Endodermal cell (in vitro differentiated cells): ENCODE data around the gene SLC27A6. TPM values are rescaled to one million over a fixed set of nuclear protein-coding genes. Genes with fewer than 3 reads are reported as not detected.

Experiments
- DNase-seq: peaks from one replicate; pipeline ENCODE4 v3.0.0-alpha.2; 2017
- H3K27ac ChIP-seq: 2 replicates; pipeline ENCODE4 v1.5.1; 2013; ENCODE audit warnings: mild to moderate bottlenecking, low read depth, low read length, moderate library complexity
- H3K27me3 ChIP-seq: 2 replicates; pipeline ENCODE4 v1.6.1; 2013; ENCODE audit warnings: mild to moderate bottlenecking, low read length, moderate library complexity; ENCODE audit not compliant: insufficient read depth, control insufficient read depth, poor library complexity, severe bottlenecking
- H3K36me3 ChIP-seq: 2 replicates; pipeline ENCODE4 v1.7.0; 2013; ENCODE audit warnings: mild to moderate bottlenecking, low read length, moderate library complexity; ENCODE audit not compliant: control insufficient read depth, insufficient read depth
- H3K4me1 ChIP-seq: one replicate; pipeline ENCODE4 v1.7.0; 2013; ENCODE audit warnings: low read length; ENCODE audit not compliant: control insufficient read depth, insufficient read depth
- H3K4me3 ChIP-seq: 2 replicates; pipeline ENCODE4 v1.5.1; 2013; ENCODE audit warnings: mild to moderate bottlenecking, low read length, moderate library complexity
- H3K9ac ChIP-seq: 2 replicates; pipeline ENCODE4 v1.6.1; 2013; ENCODE audit warnings: mild to moderate bottlenecking, low read length, moderate library complexity; ENCODE audit not compliant: poor library complexity, severe bottlenecking; ENCODE audit errors: extremely low read depth
- H3K9me3 ChIP-seq: 2 replicates; pipeline ENCODE4 v1.6.1; 2013; ENCODE audit warnings: mild to moderate bottlenecking, low read length, moderate library complexity; ENCODE audit not compliant: control insufficient read depth
- H3K27ac Mint-ChIP-seq: 2 replicates; pipeline ENCODE4 v1.8.0; 2020; ENCODE audit warnings: mixed read lengths
- H3K27me3 Mint-ChIP-seq: 2 replicates; pipeline ENCODE4 v1.8.0; 2021; ENCODE audit warnings: mild to moderate bottlenecking, mixed read lengths; ENCODE audit not compliant: insufficient read depth
- H3K36me3 Mint-ChIP-seq: 2 replicates; pipeline ENCODE4 v1.8.0; 2020; ENCODE audit warnings: low read depth, mixed read lengths
- H3K4me1 Mint-ChIP-seq: 2 replicates; pipeline ENCODE4 v1.8.0; 2020; ENCODE audit warnings: mixed read lengths
- H3K4me3 Mint-ChIP-seq: 2 replicates; pipeline ENCODE4 v1.8.0; 2020; ENCODE audit warnings: mild to moderate bottlenecking, moderate library complexity, mixed read lengths
- H3K9me3 Mint-ChIP-seq: 2 replicates; pipeline ENCODE4 v1.8.0; 2020; ENCODE audit warnings: mild to moderate bottlenecking, mixed read lengths
- CTCF ChIP-seq: fragments of 200-600 bp; sonication (generic); conservative IDR thresholded peaks from 2 replicates; pipeline ENCODE4 v1.5.0; 2021; ENCODE audit warnings: antibody characterized with exemption, mild to moderate bottlenecking
- WGBS, 2 experiments: methylation state at CpG; one replicate each; pipeline versions ENCODE4 v1.1.5 to v1.1.7; 2013; ENCODE audit warnings: missing lambda C conversion rate in 2 of 2, mixed read lengths in 1 of 2; ENCODE audit not compliant: insufficient coverage in 1 of 2, insufficient read length in 1 of 2; 5-methylcytosine and 5-hydroxymethylcytosine counted together
- total RNA-seq, 2 donors: library from RNA; stranded (reverse); fragmentation: NEBNext Ultra II Directional in 1 of 2; extraction: Animal tissue kit (Norgen Biotek cat#: 25700) in 1 of 2; gene quantifications; 2 replicates in 1 of 2; 3 replicates in 1 of 2; pipeline ENCODE4 v1.2.1, GENCODE V29; 2021

Gene SLC27A6
- total RNA-seq, 2 donors from 2014 or later, result 3.3 to 7.2 TPM

- Histone ChIP-seq H3K27ac (no peak overlapping the region), H3K4me1 (peaks cover 2% of the 10 kb centered on the region), H3K27me3 (no peaks in the 10 kb centered on the region), H3K9ac (no peak overlapping the region), H3K9me3 (no peaks in the 10 kb centered on the region), H3K36me3 (no peaks in the 10 kb centered on the region), H3K4me3 (no peak overlapping the region)
- H3K36me3 Mint-ChIP-seq, result no peaks in the 10 kb centered on the region
- 100% methylated on average over 2 of the region's 2 CpGs; no CpG with 5 or more reads in 1 of the 2 experiments for WGBS, 2 experiments
- H3K27ac Mint-ChIP-seq, result no peak overlapping the region
- H3K27me3 Mint-ChIP-seq, result no peaks in the 10 kb centered on the region
- H3K4me3 Mint-ChIP-seq, result no peak overlapping the region
- TF ChIP-seq CTCF, result no peak
- peaks cover 4% of the 10 kb centered on the region for H3K4me1 Mint-ChIP-seq
- no peak for DNase-seq
- no peaks in the 10 kb centered on the region for H3K9me3 Mint-ChIP-seq
Observed at GRCh38 chr5:129021744-129022143, 56.5 kb downstream of the SLC27A6 start.

- no peak for TF ChIP-seq CTCF
- 80 to 85% methylated on average over 1 to 2 of the region's 2 CpGs for WGBS, 2 experiments
- Histone ChIP-seq H3K36me3 (no peaks in the 10 kb centered on the region), H3K4me1 (peaks cover 2% of the 10 kb centered on the region), H3K4me3 (no peak overlapping the region), H3K9ac (no peak overlapping the region), H3K9me3 (no peaks in the 10 kb centered on the region), H3K27me3 (no peaks in the 10 kb centered on the region), H3K27ac (no peak overlapping the region)
- Mint-ChIP-seq H3K4me3 (no peak overlapping the region), H3K27me3 (no peaks in the 10 kb centered on the region), H3K27ac (no peak overlapping the region), H3K4me1 (peaks cover 4% of the 10 kb centered on the region), H3K36me3 (no peaks in the 10 kb centered on the region), H3K9me3 (no peaks in the 10 kb centered on the region)
- DNase-seq, result no peak
Observed at GRCh38 chr5:129022599-129022998, 57.3 kb downstream of the SLC27A6 start.

GRCh38 chr5:129027260-129027659, 62.0 kb downstream of the SLC27A6 start:
- H3K9me3 ChIP-seq, result no peaks in the 10 kb centered on the region

More at GRCh38 chr5:129027260-129027659, 62.0 kb downstream of the SLC27A6 start:
- no peak overlapping the region for H3K4me3 Mint-ChIP-seq
- H3K9ac ChIP-seq, result no peak overlapping the region
- H3K27me3 ChIP-seq, result no peaks in the 10 kb centered on the region
- no peaks in the 10 kb centered on the region for H3K9me3 Mint-ChIP-seq
- no peaks in the 10 kb centered on the region for H3K36me3 ChIP-seq
- H3K4me1 ChIP-seq, result no peaks in the 10 kb centered on the region
- H3K27me3 Mint-ChIP-seq, result no peaks in the 10 kb centered on the region
- H3K27ac ChIP-seq, result no peak overlapping the region
- TF ChIP-seq CTCF, result no peak
- DNase-seq, result no peak
- 73 to 100% methylated on average over 1 of the region's 1 CpG for WGBS, 2 experiments
- no peaks in the 10 kb centered on the region for H3K36me3 Mint-ChIP-seq
- H3K27ac Mint-ChIP-seq, result no peak overlapping the region
- no peaks in the 10 kb centered on the region for H3K4me1 Mint-ChIP-seq
- H3K4me3 ChIP-seq, result no peak overlapping the region
